GM12878 (cell line): ENCODE measurements around the gene KLK3.

Experiments
- EGR1 ChIP-seq, 2 experiments: IDR thresholded peaks; 1 replicate in 1 of 2; 2 replicates in 1 of 2; pipeline ENCODE4 v1.6.1; 2011 to 2012; ENCODE audit warnings: low read depth in 2 of 2, low read length in 2 of 2, borderline replicate concordance in 1 of 2, mild to moderate bottlenecking in 1 of 2, moderate library complexity in 1 of 2
- ZNF274 ChIP-seq: IDR thresholded peaks from one replicate; pipeline ENCODE4 v1.8.0; 2011; ENCODE audit not compliant: insufficient read length, insufficient read depth

- TF ChIP-seq EGR1 (IDR thresholded peaks at IDR 0.05; ENCODE audit: borderline replicate concordance in 1 of 2, low read depth in 2 of 2, low read length in 2 of 2) (no peak), ZNF274 (no peak)
Measured at GRCh38 chr19:50832666-50833065, 22.0 kb upstream of the KLK3 start.
